ENCODE results near the gene SLCO1B3. TPM values are rescaled to one million over a fixed set of nuclear protein-coding genes. Genes with fewer than 3 reads are reported as not detected.

SLCO1B3 gene, protein sequence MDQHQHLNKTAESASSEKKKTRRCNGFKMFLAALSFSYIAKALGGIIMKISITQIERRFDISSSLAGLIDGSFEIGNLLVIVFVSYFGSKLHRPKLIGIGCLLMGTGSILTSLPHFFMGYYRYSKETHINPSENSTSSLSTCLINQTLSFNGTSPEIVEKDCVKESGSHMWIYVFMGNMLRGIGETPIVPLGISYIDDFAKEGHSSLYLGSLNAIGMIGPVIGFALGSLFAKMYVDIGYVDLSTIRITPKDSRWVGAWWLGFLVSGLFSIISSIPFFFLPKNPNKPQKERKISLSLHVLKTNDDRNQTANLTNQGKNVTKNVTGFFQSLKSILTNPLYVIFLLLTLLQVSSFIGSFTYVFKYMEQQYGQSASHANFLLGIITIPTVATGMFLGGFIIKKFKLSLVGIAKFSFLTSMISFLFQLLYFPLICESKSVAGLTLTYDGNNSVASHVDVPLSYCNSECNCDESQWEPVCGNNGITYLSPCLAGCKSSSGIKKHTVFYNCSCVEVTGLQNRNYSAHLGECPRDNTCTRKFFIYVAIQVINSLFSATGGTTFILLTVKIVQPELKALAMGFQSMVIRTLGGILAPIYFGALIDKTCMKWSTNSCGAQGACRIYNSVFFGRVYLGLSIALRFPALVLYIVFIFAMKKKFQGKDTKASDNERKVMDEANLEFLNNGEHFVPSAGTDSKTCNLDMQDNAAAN
- not detected in 2 replicates for total RNA-seq

GRCh38 chr12:20810487-20810886, at the start of gene SLCO1B3:
TSS of gene SLCO1B3 (plus strand) at chr12:20810705. CDS start at chr12:20815739, 5,034 bp downstream.

Small RNAs within 50 kb of the gene (small RNA-seq; reads per million reads assigned to genes)
- gene AC011604.1, result not detected

Other genes with a start within 250 kb of the SLCO1B3 start
- not detected in 2 replicates for gene SLCO1C1, start 115.4 kb upstream of the SLCO1B3 start, total RNA-seq